HCT116 (cell line): Measurements from ENCODE around the gene ANKRD33. TPM values are rescaled to one million over a fixed set of nuclear protein-coding genes. Genes with fewer than 3 reads are reported as not detected.

Experiments used
- ATAC-seq: fragments of 200-7000 bp; cut with Tn5 transposase; 2 replicates; pipeline ENCODE4 v1.9.1; 2020; ENCODE audit warnings: mild to moderate bottlenecking, moderate library complexity
- BruUV-seq: library from RNA; stranded (reverse); fragments of 400-500 nt; replicated peaks from 2 replicates; lab custom pipeline; 2021; lab: Mats Ljungman, UMichigan
- CTCF ChIA-PET: fragments of 300-600 bp; sonication (Branson Sonifier 250); formaldehyde crosslinking; loops from one replicate; lab custom pipeline; 2021; ENCODE audit warnings: antibody characterized with exemption; lab: Charles Lee
- POLR2A ChIA-PET: fragments of 300-600, 350-600 bp; sonication (Branson Sonifier 250); formaldehyde crosslinking; loops from one replicate; lab custom pipeline; 2021; ENCODE audit warnings: antibody characterized with exemption; lab: Charles Lee
- RAD21 ChIA-PET, 2 experiments: fragments of 300-600 bp; sonication (Branson Sonifier 250); formaldehyde crosslinking; loops; one replicate each; lab custom pipeline; 2023; ENCODE audit warnings: low total read pairs in 2 of 2; ENCODE audit not compliant: uncharacterized antibody in 2 of 2, unreplicated experiment in 2 of 2, low non-redundant PET in 1 of 2; lab: Charles Lee
- DNase-seq: peaks from one replicate; pipeline ENCODE4 v3.0.0-alpha.2; 2010; ENCODE audit warnings: low read depth, low spot score
- H2AFZ ChIP-seq: fragments of 200-600 bp; shearing (Covaris generic), sonication (generic); 2 replicates; pipeline ENCODE4 v1.6.1; 2017; ENCODE audit warnings: low read depth, mixed run types, mixed read lengths, antibody characterized with exemption, low read length; ENCODE audit not compliant: poor library complexity, severe bottlenecking
- H3K27ac ChIP-seq: 2 replicates; pipeline ENCODE4 v1.5.1; 2012; ENCODE audit warnings: low read depth, low read length
- H3K27me3 ChIP-seq: fragments of 200-600 bp; sonication (generic); 2 replicates; pipeline ENCODE4 v1.6.1; 2016; ENCODE audit warnings: mixed run types, low read length, mixed read lengths; ENCODE audit not compliant: insufficient read depth
- H3K36me3 ChIP-seq, 2 experiments: fragments of 200-500 bp in 1 of 2; fragments of 200-600 bp in 1 of 2; sonication (Bioruptor generic) in 1 of 2; sonication (generic) in 1 of 2; 2 replicates each; pipeline versions ENCODE4 v1.5.1 to v1.6.1; 2014 to 2016; ENCODE audit warnings: low read length in 2 of 2, inconsistent platforms in 1 of 2, mixed read lengths in 1 of 2, mixed run types in 1 of 2; ENCODE audit not compliant: insufficient read depth in 2 of 2, control insufficient read depth in 1 of 2
- H3K4me1 ChIP-seq, 2 experiments: fragments of 200-600 bp in 1 of 2; sonication (generic) in 1 of 2; 2 replicates each; pipeline versions ENCODE4 v1.5.1 to v1.6.1; 2012 to 2017; ENCODE audit warnings: low read length in 2 of 2, inconsistent platforms in 1 of 2, mild to moderate bottlenecking in 1 of 2, mixed read lengths in 1 of 2, mixed run types in 1 of 2, moderate library complexity in 1 of 2; ENCODE audit not compliant: insufficient read depth in 2 of 2, control insufficient read depth in 1 of 2
- H3K4me2 ChIP-seq: fragments of 200-600 bp; sonication (generic); 2 replicates; pipeline ENCODE4 v1.6.1; 2017; ENCODE audit warnings: mixed run types, low read length, mixed read lengths
- H3K4me3 ChIP-seq, 2 experiments: fragments of 200-600 bp in 1 of 2; sonication (generic) in 1 of 2; replicated peaks in 1 of 2; 2 replicates each; pipeline ENCODE4 v1.5.1; 2011 to 2016; ENCODE audit warnings: low read length in 2 of 2, control low read depth in 1 of 2, low read depth in 1 of 2, mild to moderate bottlenecking in 1 of 2, mixed read lengths in 1 of 2, mixed run types in 1 of 2
- H3K79me2 ChIP-seq: fragments of 200-600 bp; sonication (generic); 2 replicates; pipeline ENCODE4 v1.6.1; 2017; ENCODE audit warnings: mild to moderate bottlenecking, mixed run types, low read length, moderate library complexity, mixed read lengths; ENCODE audit not compliant: insufficient read depth
- H3K9ac ChIP-seq: fragments of 200-600 bp; sonication (generic); 2 replicates; pipeline ENCODE4 v1.6.1; 2016; ENCODE audit warnings: low read length, mixed read lengths
- H3K9me2 ChIP-seq: fragments of 200-600 bp; sonication (generic), shearing (Covaris generic); 2 replicates; pipeline ENCODE4 v1.6.1; 2017; ENCODE audit warnings: mixed run types, mild to moderate bottlenecking, moderate library complexity; ENCODE audit not compliant: insufficient read depth
- H3K9me3 ChIP-seq, 2 experiments: fragments of 200-500 bp in 1 of 2; fragments of 200-600 bp in 1 of 2; sonication (Bioruptor generic) in 1 of 2; sonication (generic) in 1 of 2; 2 replicates each; pipeline ENCODE4 v1.6.1; 2014 to 2017; ENCODE audit warnings: low read length in 2 of 2, mixed read lengths in 2 of 2, inconsistent platforms in 1 of 2, low read depth in 1 of 2, mild to moderate bottlenecking in 1 of 2, mixed run types in 1 of 2, moderate library complexity in 1 of 2; ENCODE audit not compliant: control insufficient read depth in 1 of 2, insufficient read depth in 1 of 2
- H4K20me1 ChIP-seq: fragments of 200-600 bp; sonication (generic), shearing (Covaris generic); 2 replicates; pipeline ENCODE4 v1.6.1; 2017; ENCODE audit warnings: mixed run types, mild to moderate bottlenecking, moderate library complexity; ENCODE audit not compliant: insufficient read depth
- CBX3 ChIP-seq: IDR thresholded peaks from 2 replicates; pipeline ENCODE4 v1.6.1; 2012; ENCODE audit warnings: low read depth
- CEBPB ChIP-seq: IDR thresholded peaks from 2 replicates; pipeline ENCODE4 v1.6.1; 2012; ENCODE audit warnings: low read depth
- CTCF ChIP-seq, 3 experiments: fragments of 200-600 bp in 1 of 3; sonication (generic) in 1 of 3; IDR thresholded peaks in 2 of 3; conservative IDR thresholded peaks in 1 of 3; 2 replicates each; pipeline ENCODE4 v1.5.1; 2012 to 2017; ENCODE audit warnings: low read depth in 2 of 3, low read length in 2 of 3, antibody characterized with exemption in 1 of 3, borderline replicate concordance in 1 of 3, control low read depth in 1 of 3, mild to moderate bottlenecking in 1 of 3, mixed read lengths in 1 of 3, mixed run types in 1 of 3, moderate library complexity in 1 of 3; ENCODE audit not compliant: insufficient read depth in 1 of 3
- EGR1 ChIP-seq: IDR thresholded peaks from 2 replicates; pipeline ENCODE4 v1.6.1; 2012; ENCODE audit warnings: low read depth
- POLR2AphosphoS5 ChIP-seq: IDR thresholded peaks from 2 replicates; pipeline ENCODE4 v1.6.1; 2011; ENCODE audit warnings: mild to moderate bottlenecking, low read depth, low read length, moderate library complexity
- RAD21 ChIP-seq: IDR thresholded peaks from 2 replicates; pipeline ENCODE4 v1.6.1; 2012; ENCODE audit warnings: low read depth, mild to moderate bottlenecking
- SIN3A ChIP-seq: IDR thresholded peaks from 2 replicates; pipeline ENCODE4 v1.6.1; 2012; ENCODE audit warnings: low read depth
- SRF ChIP-seq: IDR thresholded peaks from 2 replicates; pipeline ENCODE4 v1.6.1; 2012; ENCODE audit warnings: low read depth
- TCF7L2 ChIP-seq: IDR thresholded peaks from 2 replicates; pipeline ENCODE4 v1.7.0; 2011; ENCODE audit warnings: borderline replicate concordance, inconsistent platforms; ENCODE audit not compliant: insufficient read depth, insufficient read length; ENCODE audit errors: extremely low read depth
- YY1 ChIP-seq: IDR thresholded peaks from 2 replicates; pipeline ENCODE4 v1.6.1; 2011; ENCODE audit warnings: low read length, low read depth, moderate library complexity, mild to moderate bottlenecking; ENCODE audit not compliant: insufficient replicate concordance; ENCODE audit errors: extremely low read depth
- intact Hi-C: fragments of 100-400 bp; cut with micrococcal nuclease; formaldehyde crosslinking; loops from 2 replicates; pipeline ENCODE4 v1.10.0; 2022
- total RNA-seq: library from RNA; stranded (reverse); gene quantifications from one replicate; pipeline ENCODE4 v1.2.1, GENCODE V29; 2021; ENCODE audit not compliant: unreplicated experiment
- TF ChIP-seq, protein P1 (sequence below): IDR thresholded peaks from 2 replicates; pipeline ENCODE4 v1.6.1; 2012
- TF ChIP-seq, protein P2 (sequence below): IDR thresholded peaks from 2 replicates; pipeline ENCODE4 v1.6.1; 2011; ENCODE audit warnings: mild to moderate bottlenecking, low read length, moderate library complexity; ENCODE audit not compliant: insufficient replicate concordance; ENCODE audit errors: extremely low read depth

The ANKRD33 gene
- total RNA-seq, 1 experiment from 2014 or later: not detected

GRCh38 chr12:51879102-51879501 lies 8.8 kb upstream of the ANKRD33 start:
- Histone ChIP-seq H3K36me3 (no peaks in the 10 kb centered on the region), H3K79me2 (no peaks in the 10 kb centered on the region), H3K4me3 (no peak overlapping the region), H3K9ac (no peak overlapping the region), H3K27ac (no peak overlapping the region), H3K4me2 (no peak overlapping the region), H3K9me2 (no peaks in the 10 kb centered on the region), H3K27me3 (no peaks in the 10 kb centered on the region), H3K4me1 (peaks cover 0 to under 1% of the 10 kb centered on the region in 2 experiments; a peak in 1 of 4 replicates), H4K20me1 (no peaks in the 10 kb centered on the region), H2AFZ (no peak overlapping the region), H3K9me3 (no peaks in the 10 kb centered on the region)
- DNase-seq (no peak), ATAC-seq (no peak)
- TF ChIP-seq CBX3: no peak
- no peak for TF ChIP-seq CTCF (IDR thresholded peaks at IDR 0.05 in 2 of 3, conservative IDR thresholded peaks at IDR 0.05 in 1 of 3; ENCODE audit: borderline replicate concordance in 1 of 3, insufficient read depth in 1 of 3, low read depth in 2 of 3, low read length in 2 of 3)
- TF ChIP-seq SRF: no peak
- no peak for TF ChIP-seq EGR1
- no peak for TF ChIP-seq TCF7L2
- TF ChIP-seq, protein P1, sequence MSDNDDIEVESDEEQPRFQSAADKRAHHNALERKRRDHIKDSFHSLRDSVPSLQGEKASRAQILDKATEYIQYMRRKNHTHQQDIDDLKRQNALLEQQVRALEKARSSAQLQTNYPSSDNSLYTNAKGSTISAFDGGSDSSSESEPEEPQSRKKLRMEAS: no peak
- no peak for TF ChIP-seq POLR2AphosphoS5
- TF ChIP-seq CEBPB: no peak
- TF ChIP-seq, protein P2, sequence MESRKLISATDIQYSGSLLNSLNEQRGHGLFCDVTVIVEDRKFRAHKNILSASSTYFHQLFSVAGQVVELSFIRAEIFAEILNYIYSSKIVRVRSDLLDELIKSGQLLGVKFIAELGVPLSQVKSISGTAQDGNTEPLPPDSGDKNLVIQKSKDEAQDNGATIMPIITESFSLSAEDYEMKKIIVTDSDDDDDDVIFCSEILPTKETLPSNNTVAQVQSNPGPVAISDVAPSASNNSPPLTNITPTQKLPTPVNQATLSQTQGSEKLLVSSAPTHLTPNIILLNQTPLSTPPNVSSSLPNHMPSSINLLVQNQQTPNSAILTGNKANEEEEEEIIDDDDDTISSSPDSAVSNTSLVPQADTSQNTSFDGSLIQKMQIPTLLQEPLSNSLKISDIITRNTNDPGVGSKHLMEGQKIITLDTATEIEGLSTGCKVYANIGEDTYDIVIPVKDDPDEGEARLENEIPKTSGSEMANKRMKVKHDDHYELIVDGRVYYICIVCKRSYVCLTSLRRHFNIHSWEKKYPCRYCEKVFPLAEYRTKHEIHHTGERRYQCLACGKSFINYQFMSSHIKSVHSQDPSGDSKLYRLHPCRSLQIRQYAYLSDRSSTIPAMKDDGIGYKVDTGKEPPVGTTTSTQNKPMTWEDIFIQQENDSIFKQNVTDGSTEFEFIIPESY: no peak
- TF ChIP-seq SIN3A: no peak
- TF ChIP-seq YY1: no peak
- no peak for TF ChIP-seq RAD21
- BruUV-seq: no TSS peak
- CTCF ChIA-PET: interaction anchor here (0.6 to 0.8 kb wide), 3 partner anchors 59 to 458 kb away, joined by 3 to 4 read pairs (median 3); no protein-coding TSS in a partner anchor
- RAD21 ChIA-PET: no interaction called here
- intact Hi-C loops: loop anchor here (5.0 kb wide), 2 partner anchors 52 to 347 kb away; no protein-coding TSS in a partner anchor
- POLR2A ChIA-PET: no interaction called here
